CD4-positive, alpha-beta T cell treated with Interleukin-4 for 1 hour (primary cell): ENCODE measurements around the gene NPAS3.

ENCODE experiments used
- DNase-seq, 2 donors: peaks; one replicate each; pipeline ENCODE4 v3.0.0-alpha.2; 2020 to 2022

The NPAS3 gene

DNA sequence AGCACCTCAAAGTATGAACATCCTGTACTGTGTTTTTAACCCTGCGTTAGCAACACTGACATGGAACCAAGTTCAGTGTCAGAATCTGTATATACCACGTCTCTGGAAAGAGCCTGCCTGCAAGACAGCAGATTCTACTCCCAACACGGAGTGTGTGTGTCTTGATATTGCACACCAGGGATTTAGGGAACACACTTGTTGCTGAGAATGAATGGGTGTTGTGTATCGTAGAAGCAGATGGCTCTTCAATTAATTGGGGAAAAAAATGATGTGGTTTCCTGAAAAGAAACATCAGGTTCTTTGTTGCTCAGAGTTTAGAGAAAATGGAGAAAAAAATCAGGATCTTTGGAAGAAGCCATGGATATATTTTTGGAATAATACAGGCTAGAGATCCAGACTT, 841.4 kb downstream of the NPAS3 start:
- DNase-seq, result no peak

DNA sequence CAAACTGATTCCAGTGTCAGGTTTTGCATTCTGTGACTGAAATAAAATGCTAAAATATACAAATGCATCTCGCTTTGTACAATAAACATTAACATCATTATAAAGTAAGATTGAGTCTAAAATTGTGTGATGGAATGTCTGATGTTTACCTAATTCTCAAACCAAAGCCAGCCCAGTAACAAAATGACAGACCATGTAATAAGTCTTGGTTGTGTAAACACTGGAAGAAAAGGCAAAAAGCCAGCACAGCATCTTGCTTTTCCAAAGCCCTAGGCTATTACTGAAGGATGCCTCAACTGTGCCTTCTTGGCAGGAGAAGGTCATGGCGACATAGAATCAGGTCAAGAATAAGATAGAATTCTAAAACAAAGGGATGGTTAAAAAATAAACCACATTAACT, 842.6 kb downstream of the NPAS3 start:
- no peak for DNase-seq

DNA sequence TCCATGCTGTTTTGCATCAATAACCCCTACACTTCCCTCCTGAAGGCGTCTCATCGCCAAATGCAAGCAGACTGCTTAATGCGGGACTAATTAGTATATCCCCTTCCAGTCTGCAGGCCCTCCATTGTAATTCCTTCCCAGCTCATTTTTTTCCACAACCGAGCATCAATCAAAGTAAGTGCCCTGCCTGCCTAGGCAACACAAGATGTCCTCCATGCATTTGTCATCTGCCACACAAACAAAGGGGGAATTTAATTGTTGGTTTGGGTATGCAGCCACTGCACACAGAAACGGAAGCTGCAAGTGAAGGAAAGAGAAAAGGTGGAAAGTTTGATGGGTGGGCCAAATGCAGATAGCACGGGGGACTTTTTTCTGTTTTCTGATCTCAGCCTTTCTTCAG, 844.2 kb downstream of the NPAS3 start:
- no peak for DNase-seq

DNA sequence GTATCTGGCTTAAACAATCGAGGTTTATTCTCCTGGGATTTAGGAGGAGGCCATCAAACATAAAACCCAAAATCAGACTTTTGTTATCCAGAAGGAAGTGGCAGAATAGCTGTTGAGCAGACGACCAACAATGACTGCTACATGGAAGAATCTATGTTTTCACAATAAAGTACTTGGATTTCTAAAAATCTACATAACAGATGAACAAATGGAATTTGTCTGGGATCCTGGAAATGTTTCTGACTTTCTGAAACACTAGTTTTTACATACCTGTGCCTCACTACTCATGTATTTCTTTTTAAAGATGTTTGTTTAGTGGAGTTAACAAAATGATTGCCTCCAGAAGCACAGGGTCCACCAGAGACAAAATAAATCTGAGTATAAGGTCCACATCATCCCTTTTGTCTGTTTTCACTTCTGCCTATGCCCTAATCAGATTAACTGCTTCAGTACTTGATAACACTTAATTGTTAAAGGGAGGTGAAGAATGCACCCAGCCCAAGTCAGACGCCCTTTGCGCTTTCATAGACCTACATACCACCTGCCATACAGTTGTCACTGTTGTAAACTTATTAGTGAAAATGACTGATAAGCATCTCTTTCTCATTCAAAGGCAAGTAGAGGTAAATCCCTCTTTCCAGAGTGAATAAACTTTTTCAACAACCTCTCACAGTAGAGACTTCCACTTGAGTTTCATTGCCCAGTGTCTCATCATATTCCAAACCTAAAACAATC, 847.6 kb downstream of the NPAS3 start:
- no peak for DNase-seq

DNA sequence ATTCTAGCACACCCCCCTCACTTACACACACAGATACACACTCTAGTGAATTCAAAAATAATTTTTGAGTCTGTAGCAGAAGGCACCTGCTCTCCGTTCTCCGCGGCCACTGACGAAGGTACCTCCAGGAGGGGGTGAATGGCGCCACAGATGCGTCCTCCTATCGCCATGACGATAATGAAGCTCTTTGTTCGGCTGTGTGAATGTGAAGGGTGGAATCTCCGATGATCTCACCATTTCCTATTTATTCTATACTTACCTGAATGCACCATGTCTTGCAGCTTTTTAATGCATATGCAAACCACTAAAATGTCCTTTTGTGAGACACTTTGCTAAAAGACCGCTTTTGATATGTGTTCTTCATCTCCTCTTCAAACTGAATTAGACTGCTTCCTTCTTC, 849.5 kb downstream of the NPAS3 start:
- no peak for DNase-seq

DNA sequence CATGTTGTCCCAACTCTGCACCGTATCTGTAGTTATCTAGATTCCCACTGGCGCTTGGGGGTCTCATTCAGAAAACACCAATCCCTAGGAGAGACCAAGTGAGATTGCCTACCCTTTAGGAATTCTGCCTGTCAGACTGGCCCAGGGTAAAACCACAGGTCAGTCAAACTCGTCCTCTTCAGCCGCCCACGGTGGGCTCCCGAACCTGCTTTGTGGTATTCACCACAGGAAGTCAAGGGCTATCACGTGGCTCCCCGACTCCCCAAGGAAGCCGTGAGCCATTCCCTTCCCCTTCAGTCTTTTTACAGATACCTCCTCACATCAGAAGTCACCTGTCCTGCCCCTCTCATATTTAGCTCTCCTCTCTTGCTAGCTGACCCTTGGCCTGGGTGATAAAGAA, 852.3 kb downstream of the NPAS3 start:
- no peak for DNase-seq

DNA sequence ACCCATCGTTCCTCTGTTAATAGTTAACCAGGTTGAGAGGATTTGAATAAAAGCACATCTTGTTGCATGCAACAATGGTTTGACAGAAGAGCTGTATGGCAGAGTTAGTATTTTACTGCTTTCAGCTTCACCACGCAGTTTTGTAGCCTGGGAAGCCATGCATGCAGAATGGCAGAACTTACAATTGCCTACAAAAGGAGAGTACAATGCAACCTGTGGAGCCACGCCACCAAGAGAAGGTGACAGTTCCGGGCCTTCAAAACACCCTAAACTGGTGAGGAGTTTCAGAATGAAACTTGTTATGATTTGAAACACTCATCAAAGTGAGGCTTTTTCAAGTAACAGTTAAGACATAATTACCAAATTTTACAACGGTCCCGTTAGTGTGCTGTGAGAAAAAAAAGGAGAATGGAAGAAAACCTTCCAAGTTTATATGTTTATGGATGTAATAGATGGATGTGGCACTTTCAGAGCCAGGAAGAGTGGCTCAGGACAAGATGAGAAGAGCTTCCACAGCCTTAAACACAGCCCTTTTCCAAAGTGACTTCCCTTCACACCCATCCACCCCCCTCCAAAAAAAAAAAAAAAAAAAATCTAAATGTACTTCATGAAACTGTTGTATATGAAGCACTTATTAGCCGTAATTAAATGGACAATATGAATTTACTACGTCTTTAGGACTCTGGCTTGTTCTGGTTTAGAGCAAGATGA, 853.5 kb downstream of the NPAS3 start:
- no peak for DNase-seq

DNA sequence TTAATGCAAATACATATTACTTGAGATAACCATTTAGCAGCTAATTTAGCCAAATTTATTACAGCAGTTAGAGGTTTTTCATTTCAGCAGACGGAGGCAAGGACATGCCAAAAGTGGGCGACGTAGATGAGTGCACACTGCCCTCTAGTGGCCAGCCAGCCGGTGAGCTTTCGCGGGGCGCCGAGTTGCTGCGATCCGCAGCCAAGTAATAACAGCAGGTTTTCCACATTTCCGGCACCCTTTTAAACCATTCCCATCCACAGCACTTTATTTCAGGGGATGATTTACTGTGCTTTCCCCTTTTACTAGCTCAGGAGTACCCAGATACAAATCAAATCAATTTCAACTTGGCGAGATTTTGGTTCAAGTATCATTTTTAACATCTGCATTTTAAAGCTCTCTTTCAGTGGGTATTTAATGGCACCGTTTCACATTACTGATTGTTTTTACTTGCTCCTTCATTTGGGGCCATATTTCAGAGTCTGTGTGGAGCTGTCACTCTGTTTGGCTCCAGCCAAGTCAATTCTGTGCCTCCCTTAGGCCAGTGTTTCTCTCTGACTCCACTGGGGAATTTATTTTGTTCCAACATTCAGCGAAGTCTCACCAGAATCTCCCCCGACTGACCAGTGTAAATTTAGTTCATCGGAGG, 854.2 kb downstream of the NPAS3 start:
- DNase-seq, result peak; percentile 35 to 52

DNA sequence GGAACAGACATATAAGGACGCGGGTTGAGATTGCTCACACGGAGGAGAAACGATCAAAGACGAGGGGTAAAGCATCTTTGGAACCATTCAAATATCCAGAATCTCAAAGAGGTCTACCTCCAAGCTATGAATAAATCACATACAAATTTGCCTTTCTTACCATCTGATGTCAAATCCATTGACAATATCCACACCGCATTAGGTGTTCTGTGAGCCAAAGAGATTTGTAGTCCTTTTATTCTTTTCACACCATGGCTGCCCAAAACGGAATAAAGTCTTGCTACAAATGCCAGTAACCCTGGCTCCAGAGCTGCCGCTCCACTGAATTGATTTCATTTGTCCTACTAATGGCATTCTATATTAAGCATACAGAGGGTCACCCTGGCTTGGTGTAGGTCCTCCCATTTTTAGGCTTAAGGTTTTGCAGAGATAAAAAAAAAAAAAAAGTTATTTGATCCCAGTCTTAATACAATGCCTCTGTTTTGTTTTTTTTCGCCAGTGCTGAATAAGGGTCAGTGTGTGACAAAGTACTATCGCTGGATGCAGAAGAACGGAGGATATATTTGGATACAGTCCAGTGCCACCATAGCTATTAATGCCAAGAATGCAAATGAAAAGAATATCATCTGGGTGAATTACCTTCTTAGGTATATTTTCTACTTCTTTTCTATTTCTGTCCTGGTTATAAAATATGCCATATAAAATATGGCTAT, 854.9 kb downstream of the NPAS3 start:
- DNase-seq, result no peak

DNA sequence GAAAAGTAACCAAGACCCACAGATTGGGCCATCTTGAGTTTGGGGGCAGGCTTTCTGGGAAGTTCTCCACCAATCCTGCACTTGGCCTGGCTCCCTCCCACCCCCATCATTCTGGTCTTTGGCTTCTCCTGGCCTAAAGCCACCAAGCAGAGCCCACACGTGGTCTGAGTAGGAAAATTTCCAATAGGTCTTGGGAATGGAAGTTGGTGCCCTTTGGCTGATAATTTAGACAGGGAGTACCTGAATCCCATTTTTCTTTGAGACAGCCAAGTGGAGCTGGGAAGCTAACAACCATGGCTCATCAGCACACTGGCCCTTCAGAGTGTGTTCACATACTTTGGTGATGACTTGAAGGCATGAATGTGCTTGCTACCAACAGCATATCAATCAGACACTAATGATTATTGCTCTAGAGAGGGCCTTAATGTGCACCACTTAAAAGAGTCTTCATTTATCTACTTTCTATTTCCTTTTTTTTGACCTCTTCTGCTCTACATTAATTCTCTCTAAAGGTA, 856.2 kb downstream of the NPAS3 start:
- DNase-seq, result no peak

DNA sequence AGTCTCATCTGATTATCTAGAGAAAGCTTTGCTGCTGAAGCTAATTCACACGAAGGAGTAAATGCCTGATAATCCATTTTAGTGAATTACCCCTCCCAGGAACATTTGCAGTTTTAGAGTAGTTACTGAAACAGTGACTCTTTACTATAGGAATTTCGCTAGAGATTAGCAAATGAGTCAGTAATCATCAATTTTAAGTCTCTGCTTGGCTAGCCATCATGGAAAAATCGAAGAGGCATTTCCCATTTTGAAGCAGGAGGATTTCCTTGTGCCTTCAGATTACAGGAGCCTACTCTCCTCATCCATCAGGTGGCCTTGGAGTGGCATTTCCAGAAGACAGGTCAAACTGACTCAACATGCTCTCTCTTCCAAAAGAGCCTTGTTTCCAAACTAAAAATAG, 857.7 kb downstream of the NPAS3 start:
- no peak for DNase-seq

DNA sequence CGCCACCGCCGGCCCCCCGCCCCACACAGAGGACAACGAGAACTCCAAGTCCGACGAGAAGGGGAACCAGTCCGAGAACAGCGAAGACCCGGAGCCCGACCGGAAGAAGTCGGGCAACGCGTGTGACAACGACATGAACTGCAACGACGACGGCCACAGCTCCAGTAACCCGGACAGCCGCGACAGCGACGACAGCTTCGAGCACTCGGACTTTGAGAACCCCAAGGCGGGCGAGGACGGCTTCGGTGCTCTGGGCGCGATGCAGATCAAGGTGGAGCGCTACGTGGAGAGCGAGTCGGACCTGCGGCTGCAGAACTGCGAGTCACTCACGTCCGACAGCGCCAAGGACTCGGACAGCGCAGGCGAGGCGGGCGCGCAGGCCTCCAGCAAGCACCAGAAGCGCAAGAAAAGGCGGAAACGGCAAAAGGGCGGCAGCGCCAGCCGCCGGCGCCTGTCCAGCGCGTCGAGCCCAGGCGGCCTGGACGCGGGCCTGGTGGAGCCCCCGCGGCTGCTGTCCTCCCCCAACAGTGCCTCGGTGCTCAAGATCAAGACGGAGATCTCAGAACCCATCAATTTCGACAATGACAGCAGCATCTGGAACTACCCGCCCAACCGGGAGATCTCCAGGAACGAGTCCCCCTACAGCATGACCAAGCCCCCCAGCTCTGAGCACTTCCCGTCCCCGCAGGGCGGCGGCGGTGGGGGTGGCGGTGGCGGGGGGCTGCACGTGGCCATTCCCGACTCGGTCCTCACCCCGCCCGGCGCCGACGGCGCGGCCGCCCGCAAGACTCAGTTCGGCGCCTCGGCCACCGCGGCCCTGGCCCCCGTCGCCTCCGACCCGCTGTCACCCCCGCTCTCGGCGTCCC, 861.3 kb downstream of the NPAS3 start:
- DNase-seq, result no peak

DNA sequence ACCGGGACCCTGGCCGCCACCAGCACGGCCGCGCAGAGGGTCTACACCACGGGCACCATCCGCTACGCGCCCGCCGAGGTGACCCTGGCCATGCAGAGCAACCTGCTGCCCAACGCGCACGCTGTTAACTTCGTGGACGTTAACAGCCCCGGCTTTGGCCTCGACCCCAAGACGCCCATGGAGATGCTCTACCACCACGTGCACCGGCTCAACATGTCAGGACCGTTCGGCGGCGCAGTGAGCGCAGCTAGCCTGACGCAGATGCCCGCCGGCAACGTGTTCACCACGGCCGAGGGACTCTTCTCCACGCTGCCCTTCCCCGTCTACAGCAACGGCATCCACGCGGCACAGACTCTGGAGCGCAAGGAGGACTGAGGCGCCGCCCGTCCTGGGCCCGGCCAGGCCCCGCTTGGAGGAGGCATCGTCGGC, 862.1 kb downstream of the NPAS3 start:
- DNase-seq, result no peak

DNA sequence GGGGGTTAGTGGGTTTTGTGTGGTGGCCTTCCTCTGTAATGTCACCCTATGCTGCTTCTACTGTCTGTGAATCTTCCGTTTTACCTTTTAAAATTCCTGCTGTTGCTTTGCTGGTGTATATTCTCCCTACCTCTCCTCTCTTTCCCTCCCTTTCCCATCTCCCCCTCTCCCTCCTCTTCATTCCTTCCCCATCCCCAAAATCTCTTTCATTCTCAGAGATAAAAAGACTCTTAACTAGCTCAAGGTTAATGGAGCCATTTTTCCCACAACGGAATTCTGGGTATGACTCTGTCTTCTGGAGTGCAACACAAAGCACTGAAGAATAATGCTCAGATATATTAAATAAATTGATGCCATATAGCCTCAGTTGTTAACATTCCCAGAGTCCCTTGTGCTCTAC, 864.1 kb downstream of the NPAS3 start:
- DNase-seq, result no peak

DNA sequence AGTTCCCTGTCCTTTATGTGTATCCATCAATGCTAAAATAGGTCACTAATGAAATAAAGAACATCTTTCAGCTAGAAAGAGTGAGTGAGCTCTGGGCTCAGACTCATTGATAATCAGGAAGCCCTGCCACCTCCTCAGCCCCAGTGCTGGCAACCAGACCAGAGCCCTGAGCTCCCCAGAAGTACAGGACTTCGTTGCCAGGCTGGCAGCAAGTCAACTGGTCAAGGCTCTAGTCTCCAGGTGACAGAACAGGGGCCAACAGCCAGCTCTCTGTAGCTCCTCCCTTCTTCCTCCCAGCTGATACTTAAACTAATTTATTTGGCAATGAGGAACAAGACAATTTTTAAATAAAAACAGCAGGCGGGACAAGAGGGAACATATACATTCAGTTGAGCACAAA, 866.9 kb downstream of the NPAS3 start:
- DNase-seq, result no peak

DNA sequence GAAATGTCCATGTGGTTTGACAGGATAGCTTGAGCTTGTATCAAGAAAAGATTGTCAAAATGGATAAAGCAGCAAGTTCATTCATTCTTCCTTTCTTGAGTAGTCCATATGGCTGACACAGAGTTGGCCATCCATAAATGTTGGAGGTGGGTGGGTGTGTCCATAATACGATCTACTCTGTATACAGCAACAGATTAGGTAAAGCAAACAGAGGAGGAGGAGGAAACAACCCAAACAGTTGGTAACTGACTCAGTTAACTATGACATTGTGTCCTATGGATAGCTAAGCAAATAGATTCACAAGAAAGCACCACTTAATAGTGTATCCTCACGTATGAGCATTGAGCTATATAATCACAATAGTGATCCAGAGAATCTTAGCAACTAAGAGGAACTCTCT, 868.2 kb downstream of the NPAS3 start:
- DNase-seq, result no peak

DNA sequence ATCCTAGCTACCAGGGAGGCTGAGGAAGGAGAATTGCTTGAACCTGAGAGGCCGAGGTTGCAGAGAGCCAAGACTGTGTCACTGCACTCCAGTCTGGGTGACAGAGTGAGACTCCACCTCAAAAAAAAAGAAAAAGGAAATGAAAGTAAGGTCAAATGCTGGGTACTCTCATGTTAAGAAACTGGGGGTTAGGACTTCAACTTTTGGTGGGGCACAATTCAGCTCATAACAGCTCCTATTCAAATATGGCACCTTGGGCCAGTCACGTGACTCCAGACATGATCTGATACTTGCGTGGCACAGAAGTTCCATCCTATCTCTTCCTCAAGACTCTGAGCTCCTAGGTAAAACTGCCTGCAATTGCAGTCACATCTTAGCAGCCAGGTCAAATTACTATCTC, 869.5 kb downstream of the NPAS3 start:
- DNase-seq, result no peak

DNA sequence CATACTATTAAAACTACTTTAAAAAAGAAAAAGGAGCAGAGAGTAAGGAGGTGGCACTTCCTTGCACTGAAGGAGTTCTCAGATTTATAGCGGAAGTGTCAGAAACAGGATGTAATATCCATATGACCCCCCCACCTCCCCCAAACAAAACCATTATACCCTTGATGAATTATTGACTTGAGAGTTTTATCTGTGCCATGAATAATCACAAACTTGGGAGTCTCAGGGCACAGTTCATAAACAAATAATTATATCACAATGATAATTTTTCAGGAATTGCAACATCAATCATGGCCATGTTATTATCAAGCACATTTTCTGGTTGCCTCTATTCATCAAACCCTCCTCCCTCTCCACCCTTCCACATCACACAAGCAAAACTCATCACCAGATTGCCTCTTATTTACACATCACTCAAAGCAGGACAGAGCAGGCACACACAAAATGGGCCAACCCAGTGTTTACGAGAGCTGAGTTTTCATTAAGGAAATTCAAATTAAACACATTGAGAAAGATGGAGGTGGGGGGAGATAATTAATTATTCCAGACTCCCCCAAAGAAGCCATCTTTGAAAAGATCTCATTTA, 870.8 kb downstream of the NPAS3 start:
- DNase-seq, result no peak

DNA sequence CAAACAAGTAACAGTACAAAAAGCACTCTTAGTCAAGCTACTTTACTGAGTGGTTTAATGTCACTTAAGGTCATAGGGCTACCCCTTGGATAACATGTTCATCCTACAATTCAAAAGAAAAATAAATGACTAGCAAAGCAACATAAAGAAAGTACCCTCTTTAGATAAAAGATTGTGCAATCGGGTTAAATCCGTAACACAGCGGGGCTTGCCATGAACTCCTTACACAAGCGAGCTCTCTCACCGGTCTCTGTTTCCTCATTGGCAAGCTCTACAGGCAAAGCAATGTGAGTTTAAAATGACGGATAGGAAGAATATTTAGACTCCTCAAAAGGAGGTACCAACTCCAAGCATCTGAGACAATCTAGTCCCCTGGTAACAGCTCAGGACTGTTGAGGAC, 871.6 kb downstream of the NPAS3 start:
- DNase-seq, result no peak

DNA sequence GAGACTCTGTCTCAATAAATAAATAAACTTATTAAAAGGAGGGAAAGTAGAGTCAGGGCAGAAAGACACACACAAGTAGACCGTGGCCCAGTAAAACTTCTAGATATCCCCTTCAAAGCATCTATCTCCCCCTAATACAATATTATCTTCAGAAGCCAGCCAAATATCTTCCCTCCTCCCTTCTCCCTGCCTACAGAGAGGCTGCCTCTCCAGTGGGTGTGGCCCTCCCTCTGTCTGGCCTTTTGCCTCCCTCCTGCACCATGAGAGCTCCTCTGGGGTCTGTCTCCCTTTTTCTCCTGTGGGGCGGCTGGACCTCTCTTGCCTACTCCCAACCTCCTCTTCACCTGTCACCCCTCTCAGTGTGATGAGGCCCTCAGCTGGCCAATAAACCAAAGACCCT, 873.0 kb downstream of the NPAS3 start:
- DNase-seq, result no peak

DNA sequence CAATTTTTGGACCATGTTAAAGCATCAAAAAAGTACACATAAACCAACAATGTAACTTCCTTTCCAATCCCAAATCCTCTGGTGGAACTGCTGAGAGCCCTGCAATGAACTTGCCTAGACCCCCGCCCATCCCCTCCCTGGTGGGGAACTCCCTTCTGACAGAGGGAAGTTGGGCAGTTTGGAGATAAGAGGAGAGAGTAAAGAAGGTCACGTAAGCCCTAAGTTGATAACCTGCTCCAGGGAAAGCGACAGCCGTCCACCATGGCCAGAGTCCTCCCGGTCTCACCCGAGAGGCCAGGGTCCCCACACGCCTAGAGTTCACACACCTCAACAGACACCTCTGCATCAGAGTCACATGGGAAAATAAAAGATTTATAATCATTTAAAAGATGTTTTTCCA, 873.5 kb downstream of the NPAS3 start:
- no peak for DNase-seq

DNA sequence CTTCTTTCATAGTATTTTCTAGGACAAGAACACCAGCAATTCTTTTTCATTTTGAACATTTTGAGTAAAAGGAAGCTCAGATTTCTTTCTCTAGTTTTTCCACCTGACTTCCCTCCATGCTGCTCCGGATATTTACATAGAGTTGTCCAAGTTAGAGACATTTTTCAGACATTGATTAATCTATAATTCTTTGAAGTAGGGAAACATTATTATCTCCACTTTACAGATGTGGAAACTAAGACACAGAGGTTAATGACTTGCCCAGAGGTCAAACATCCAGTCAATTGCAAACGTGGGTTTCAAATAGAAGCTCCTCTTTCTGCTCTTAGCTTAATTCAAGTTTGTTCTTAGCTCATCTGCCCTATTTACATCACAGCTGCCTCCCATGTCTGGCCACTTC, 873.9 kb downstream of the NPAS3 start:
- DNase-seq, result no peak
